Keratinocyte (primary cell): ENCODE results near the gene R3HDM4. TPM values are rescaled to one million over a fixed set of nuclear protein-coding genes. Genes with fewer than 3 reads are reported as not detected.

Source experiments
- DNase-seq: peaks from one replicate; pipeline ENCODE4 v3.0.0-alpha.2; 2011; ENCODE audit warnings: low read depth, missing footprints, low spot score
- FAIRE-seq: peaks from 2 replicates; lab custom pipeline; 2011; peaks lifted over from hg19 to GRCh38; lab: Jason Lieb, UNC
- H2AFZ ChIP-seq: 2 replicates; pipeline ENCODE4 v1.6.0; 2012; ENCODE audit warnings: low read length, control low read depth, inconsistent platforms; ENCODE audit not compliant: control insufficient read depth
- H3K27ac ChIP-seq: 2 replicates; pipeline ENCODE4 v1.5.1; 2011; ENCODE audit warnings: low read length; ENCODE audit not compliant: control insufficient read depth, insufficient read depth
- H3K27me3 ChIP-seq: 3 replicates; pipeline ENCODE4 v1.6.0; 2011; ENCODE audit warnings: low read length; ENCODE audit not compliant: control insufficient read depth, insufficient read depth; ENCODE audit errors: extremely low read depth
- H3K36me3 ChIP-seq, 2 experiments: 2 replicates in 1 of 2; 3 replicates in 1 of 2; pipeline ENCODE4 v1.5.1; 2011; ENCODE audit warnings: low read length in 2 of 2, mild to moderate bottlenecking in 1 of 2; ENCODE audit not compliant: control insufficient read depth in 2 of 2, insufficient read depth in 2 of 2; ENCODE audit errors: extremely low read depth in 1 of 2
- H3K4me1 ChIP-seq: 3 replicates; pipeline ENCODE4 v1.5.1; 2011; ENCODE audit warnings: low read length; ENCODE audit not compliant: control insufficient read depth, insufficient read depth; ENCODE audit errors: extremely low read depth
- H3K4me2 ChIP-seq: 3 replicates; pipeline ENCODE4 v1.6.0; 2011; ENCODE audit warnings: low read depth, low read length; ENCODE audit not compliant: control insufficient read depth, insufficient read depth; ENCODE audit errors: extremely low read depth
- H3K4me3 ChIP-seq, 3 experiments: fragments of 200-600 bp in 1 of 3; sonication (generic) in 1 of 3; 2 replicates in 2 of 3; 3 replicates in 1 of 3; pipeline ENCODE4 v1.5.1; 2011 to 2016; ENCODE audit warnings: low read length in 3 of 3, mild to moderate bottlenecking in 3 of 3, control low read depth in 2 of 3, inconsistent platforms in 1 of 3, low read depth in 1 of 3, mixed read lengths in 1 of 3, mixed run types in 1 of 3, moderate library complexity in 1 of 3; ENCODE audit not compliant: control insufficient read depth in 2 of 3, insufficient read depth in 2 of 3; ENCODE audit errors: extremely low read depth in 1 of 3
- H3K79me2 ChIP-seq: 2 replicates; pipeline ENCODE4 v1.6.0; 2012; ENCODE audit warnings: low read length; ENCODE audit not compliant: control insufficient read depth, insufficient read depth
- H3K9ac ChIP-seq: 3 replicates; pipeline ENCODE4 v1.6.0; 2011; ENCODE audit warnings: low read length; ENCODE audit not compliant: control insufficient read depth, insufficient read depth; ENCODE audit errors: extremely low read depth
- H3K9me1 ChIP-seq: 3 replicates; pipeline ENCODE4 v1.6.0; 2011; ENCODE audit warnings: low read length; ENCODE audit not compliant: control insufficient read depth, insufficient read depth; ENCODE audit errors: extremely low read depth
- H3K9me3 ChIP-seq: 2 replicates; pipeline ENCODE4 v1.5.1; 2012; ENCODE audit warnings: low read depth, low read length; ENCODE audit not compliant: control insufficient read depth
- H4K20me1 ChIP-seq: 3 replicates; pipeline ENCODE4 v1.6.0; 2011; ENCODE audit warnings: low read length; ENCODE audit not compliant: control insufficient read depth, insufficient read depth; ENCODE audit errors: extremely low read depth
- EZH2 ChIP-seq: IDR thresholded peaks from one replicate; pipeline ENCODE4 v1.6.1; 2012; ENCODE audit warnings: inconsistent platforms, mild to moderate bottlenecking, low read length, moderate library complexity
- dilution Hi-C: fragments of 300-500 bp; cut with MboI; formaldehyde crosslinking; loops from one replicate; pipeline ENCODE4 v1.7.0; 2020; ENCODE audit warnings: low sequenced_read_pairs; ENCODE audit not compliant: extremely low pct_ligation_motif_present
- polyA plus RNA-seq, 5 experiments: library from polyadenylated mRNA; depleted of rRNA in 3 of 5; stranded (reverse) in 3 of 5; stranded (forward) in 1 of 5; unstranded in 1 of 5; fragments of >200 nt; gene quantifications; 1 replicate in 1 of 5; 2 replicates in 3 of 5; 3 replicates in 1 of 5; pipeline versions ENCODE4 v1.2.1 to v1.2.3, GENCODE V29; 2011 to 2012; ENCODE audit warnings: missing spikeins in 2 of 5, low read depth in 1 of 5, low replicate concordance in 1 of 5
- TF ChIP-seq, protein P1 (sequence below), 3 experiments: IDR thresholded peaks in 1 of 3; conservative IDR thresholded peaks in 1 of 3; optimal IDR thresholded peaks in 1 of 3; 2 replicates in 2 of 3; 3 replicates in 1 of 3; pipeline versions ENCODE3 to v1.5.1; 2011; ENCODE audit warnings: low read length in 3 of 3, mild to moderate bottlenecking in 3 of 3, moderate library complexity in 2 of 3, control low read depth in 1 of 3, inconsistent platforms in 1 of 3; ENCODE audit not compliant: insufficient read depth in 2 of 3; ENCODE audit errors: extremely low read depth in 1 of 3

R3HDM4 gene
- polyA plus RNA-seq, 1 donor (not counting 4 experiments of a cell fraction or from before 2014, with no cell fraction given), result 33.5 TPM

- H3K9me1 ChIP-seq, result no peaks in the 10 kb centered on the region
- no peaks in the 10 kb centered on the region for H3K9me3 ChIP-seq
- peaks cover 0 to 4% of the 10 kb centered on the region in 2 experiments for H3K36me3 ChIP-seq
- H2AFZ ChIP-seq, result no peak overlapping the region
- H3K9ac ChIP-seq, result no peak overlapping the region
- no peaks in the 10 kb centered on the region for H3K79me2 ChIP-seq
- FAIRE-seq (no peak), DNase-seq (no peak)
- dilution Hi-C loops, result no loop called here
- no peak overlapping the region for H3K27ac ChIP-seq
- peaks cover 2% of the 10 kb centered on the region for H3K4me1 ChIP-seq
- no peak for TF ChIP-seq EZH2
- TF ChIP-seq, protein P1, sequence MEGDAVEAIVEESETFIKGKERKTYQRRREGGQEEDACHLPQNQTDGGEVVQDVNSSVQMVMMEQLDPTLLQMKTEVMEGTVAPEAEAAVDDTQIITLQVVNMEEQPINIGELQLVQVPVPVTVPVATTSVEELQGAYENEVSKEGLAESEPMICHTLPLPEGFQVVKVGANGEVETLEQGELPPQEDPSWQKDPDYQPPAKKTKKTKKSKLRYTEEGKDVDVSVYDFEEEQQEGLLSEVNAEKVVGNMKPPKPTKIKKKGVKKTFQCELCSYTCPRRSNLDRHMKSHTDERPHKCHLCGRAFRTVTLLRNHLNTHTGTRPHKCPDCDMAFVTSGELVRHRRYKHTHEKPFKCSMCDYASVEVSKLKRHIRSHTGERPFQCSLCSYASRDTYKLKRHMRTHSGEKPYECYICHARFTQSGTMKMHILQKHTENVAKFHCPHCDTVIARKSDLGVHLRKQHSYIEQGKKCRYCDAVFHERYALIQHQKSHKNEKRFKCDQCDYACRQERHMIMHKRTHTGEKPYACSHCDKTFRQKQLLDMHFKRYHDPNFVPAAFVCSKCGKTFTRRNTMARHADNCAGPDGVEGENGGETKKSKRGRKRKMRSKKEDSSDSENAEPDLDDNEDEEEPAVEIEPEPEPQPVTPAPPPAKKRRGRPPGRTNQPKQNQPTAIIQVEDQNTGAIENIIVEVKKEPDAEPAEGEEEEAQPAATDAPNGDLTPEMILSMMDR (optimal IDR thresholded peaks at IDR 0.05 in 1 of 3, IDR thresholded peaks at IDR 0.05 in 1 of 3, conservative IDR thresholded peaks at IDR 0.05 in 1 of 3; ENCODE audit: extremely low read depth in 1 of 3, insufficient read depth in 2 of 3, low read length in 3 of 3), result no peak
- H4K20me1 ChIP-seq, result no peaks in the 10 kb centered on the region
- no peaks in the 10 kb centered on the region for H3K27me3 ChIP-seq
- H3K4me2 ChIP-seq, result no peak overlapping the region
- no peak overlapping the region for H3K4me3 ChIP-seq
Observed at GRCh38 chr19:929891-930258, 16.9 kb upstream of the R3HDM4 start.

GRCh38 chr19:929203-929890 lies 16.3 kb upstream of the R3HDM4 start:
- Histone ChIP-seq H3K9ac (no peak overlapping the region), H3K4me2 (no peak overlapping the region), H3K79me2 (no peaks in the 10 kb centered on the region), H3K9me1 (no peaks in the 10 kb centered on the region), H3K4me3 (no peak overlapping the region), H3K36me3 (peaks cover 0 to 4% of the 10 kb centered on the region in 2 experiments), H4K20me1 (no peaks in the 10 kb centered on the region), H3K4me1 (peaks cover 5% of the 10 kb centered on the region), H3K9me3 (no peaks in the 10 kb centered on the region), H3K27ac (no peak overlapping the region), H3K27me3 (no peaks in the 10 kb centered on the region), H2AFZ (no peak overlapping the region)
- DNase-seq (no peak), FAIRE-seq (no peak)
- TF ChIP-seq, protein P1 (optimal IDR thresholded peaks at IDR 0.05 in 1 of 3, IDR thresholded peaks at IDR 0.05 in 1 of 3, conservative IDR thresholded peaks at IDR 0.05 in 1 of 3; ENCODE audit: extremely low read depth in 1 of 3, insufficient read depth in 2 of 3, low read length in 3 of 3), result no peak
- TF ChIP-seq EZH2, result no peak
- dilution Hi-C loops, result no loop called here
